Brain microvascular endothelial cell (primary cell): ENCODE data around the gene TIAM2.

Source experiments
- DNase-seq: peaks from one replicate; pipeline ENCODE4 v3.0.0-alpha.2; 2020
- H3K27ac ChIP-seq: fragments of 250-450 bp; sonication (Bioruptor Pico); 2 replicates; pipeline ENCODE4 v1.5.1; 2020; ENCODE audit warnings: mild to moderate bottlenecking, moderate library complexity
- H3K27me3 ChIP-seq: fragments of 250-450 bp; sonication (Bioruptor Pico); replicated peaks from 2 replicates; pipeline ENCODE4 v1.5.1; 2020; ENCODE audit warnings: mild to moderate bottlenecking
- H3K36me3 ChIP-seq: fragments of 250-450 bp; sonication (Bioruptor Pico); replicated peaks from 2 replicates; pipeline ENCODE4 v1.5.1; 2020; ENCODE audit warnings: mild to moderate bottlenecking
- H3K4me3 ChIP-seq: 2 replicates; pipeline ENCODE4 v1.5.1; 2011; ENCODE audit warnings: low read depth, mild to moderate bottlenecking, control low read depth, low read length, moderate library complexity
- in situ Hi-C: cut with HindIII; loops from 2 replicates; pipeline ENCODE4 v1.10.0; 2017; ENCODE audit warnings: low sequenced_read_pairs, low pct_ligation_motif_present
- TF ChIP-seq, protein P1 (sequence below): IDR thresholded peaks from 2 replicates; pipeline ENCODE4 v1.5.1; 2011; ENCODE audit warnings: low read depth, mild to moderate bottlenecking, moderate library complexity, low read length, control low read depth, inconsistent platforms; ENCODE audit errors: missing control alignments

TIAM2 gene

DNA sequence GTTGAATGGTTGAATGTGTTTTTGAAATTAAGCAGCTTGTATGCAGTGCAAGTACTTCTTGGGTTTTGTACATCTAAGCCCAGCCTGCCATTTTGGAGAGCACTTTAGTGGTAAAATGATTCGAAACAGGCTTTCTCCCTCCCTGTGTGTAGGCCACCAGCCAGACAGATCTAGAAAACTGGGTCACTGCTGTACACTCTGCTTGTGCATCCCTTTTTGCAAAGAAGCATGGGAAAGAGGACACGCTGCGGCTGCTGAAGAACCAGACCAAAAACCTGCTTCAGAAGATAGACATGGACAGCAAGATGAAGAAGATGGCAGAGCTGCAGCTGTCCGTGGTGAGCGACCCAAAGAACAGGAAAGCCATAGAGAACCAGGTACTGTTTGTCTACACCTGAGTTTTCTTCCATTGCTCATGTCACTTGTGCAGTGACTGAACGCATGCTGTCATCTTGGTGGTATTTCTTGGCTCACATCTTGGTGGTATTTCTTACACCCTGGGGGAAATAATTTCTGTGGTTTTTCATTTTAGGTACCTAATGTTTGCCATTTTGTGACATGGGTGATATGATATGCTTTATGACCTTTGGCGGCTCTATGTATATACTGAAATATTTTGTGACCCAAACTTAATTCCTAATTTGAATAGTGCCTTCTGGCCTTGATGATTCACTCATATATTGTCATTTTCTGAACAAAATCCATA, 153.0 kb downstream of the TIAM2 start:
- Histone ChIP-seq H3K36me3 (no peaks in the 10 kb centered on the region), H3K4me3 (no peak overlapping the region), H3K27ac (no peak overlapping the region), H3K27me3 (no peaks in the 10 kb centered on the region)
- TF ChIP-seq, protein P1, sequence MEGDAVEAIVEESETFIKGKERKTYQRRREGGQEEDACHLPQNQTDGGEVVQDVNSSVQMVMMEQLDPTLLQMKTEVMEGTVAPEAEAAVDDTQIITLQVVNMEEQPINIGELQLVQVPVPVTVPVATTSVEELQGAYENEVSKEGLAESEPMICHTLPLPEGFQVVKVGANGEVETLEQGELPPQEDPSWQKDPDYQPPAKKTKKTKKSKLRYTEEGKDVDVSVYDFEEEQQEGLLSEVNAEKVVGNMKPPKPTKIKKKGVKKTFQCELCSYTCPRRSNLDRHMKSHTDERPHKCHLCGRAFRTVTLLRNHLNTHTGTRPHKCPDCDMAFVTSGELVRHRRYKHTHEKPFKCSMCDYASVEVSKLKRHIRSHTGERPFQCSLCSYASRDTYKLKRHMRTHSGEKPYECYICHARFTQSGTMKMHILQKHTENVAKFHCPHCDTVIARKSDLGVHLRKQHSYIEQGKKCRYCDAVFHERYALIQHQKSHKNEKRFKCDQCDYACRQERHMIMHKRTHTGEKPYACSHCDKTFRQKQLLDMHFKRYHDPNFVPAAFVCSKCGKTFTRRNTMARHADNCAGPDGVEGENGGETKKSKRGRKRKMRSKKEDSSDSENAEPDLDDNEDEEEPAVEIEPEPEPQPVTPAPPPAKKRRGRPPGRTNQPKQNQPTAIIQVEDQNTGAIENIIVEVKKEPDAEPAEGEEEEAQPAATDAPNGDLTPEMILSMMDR = no peak
- no peak for DNase-seq
- in situ Hi-C loops = no loop called here

DNA sequence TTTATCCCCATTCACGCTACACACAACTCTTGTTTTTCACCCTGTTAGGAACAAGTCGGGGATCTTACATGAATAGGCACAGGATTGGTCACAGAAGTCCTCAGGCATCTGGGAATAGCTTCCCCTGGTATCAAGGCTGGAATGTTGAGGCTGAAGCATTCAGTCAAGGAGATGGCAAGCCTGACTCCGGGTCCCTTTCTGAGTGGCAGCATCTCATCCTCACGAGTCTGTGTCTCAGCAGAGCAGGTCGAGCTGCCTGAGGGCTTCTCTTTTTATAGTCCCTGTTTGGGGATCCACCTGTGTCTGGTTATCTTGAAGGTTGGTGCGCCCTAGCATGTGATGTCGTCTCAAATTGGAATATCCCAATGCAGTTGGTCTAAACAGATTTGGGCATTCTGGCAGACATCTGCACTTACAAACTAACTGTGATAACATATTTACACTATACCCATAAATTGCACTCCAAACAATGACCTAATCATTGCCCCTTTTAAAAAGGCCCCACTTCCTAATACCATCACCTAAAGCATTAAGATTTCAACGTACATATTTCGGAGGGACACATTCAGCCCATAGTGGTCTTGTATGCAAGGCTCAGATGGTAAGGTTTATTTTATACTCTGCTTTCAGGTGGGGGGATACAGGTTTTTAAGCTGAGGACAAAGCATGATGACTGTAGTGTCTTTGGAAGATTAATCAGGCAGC, 156.0 kb downstream of the TIAM2 start:
- in situ Hi-C loops = no loop called here
- TF ChIP-seq, protein P1 = no peak
- H3K36me3 ChIP-seq = no peaks in the 10 kb centered on the region
- no peaks in the 10 kb centered on the region for H3K27me3 ChIP-seq
- H3K4me3 ChIP-seq = no peak overlapping the region
- H3K27ac ChIP-seq = no peak overlapping the region
- DNase-seq = no peak

DNA sequence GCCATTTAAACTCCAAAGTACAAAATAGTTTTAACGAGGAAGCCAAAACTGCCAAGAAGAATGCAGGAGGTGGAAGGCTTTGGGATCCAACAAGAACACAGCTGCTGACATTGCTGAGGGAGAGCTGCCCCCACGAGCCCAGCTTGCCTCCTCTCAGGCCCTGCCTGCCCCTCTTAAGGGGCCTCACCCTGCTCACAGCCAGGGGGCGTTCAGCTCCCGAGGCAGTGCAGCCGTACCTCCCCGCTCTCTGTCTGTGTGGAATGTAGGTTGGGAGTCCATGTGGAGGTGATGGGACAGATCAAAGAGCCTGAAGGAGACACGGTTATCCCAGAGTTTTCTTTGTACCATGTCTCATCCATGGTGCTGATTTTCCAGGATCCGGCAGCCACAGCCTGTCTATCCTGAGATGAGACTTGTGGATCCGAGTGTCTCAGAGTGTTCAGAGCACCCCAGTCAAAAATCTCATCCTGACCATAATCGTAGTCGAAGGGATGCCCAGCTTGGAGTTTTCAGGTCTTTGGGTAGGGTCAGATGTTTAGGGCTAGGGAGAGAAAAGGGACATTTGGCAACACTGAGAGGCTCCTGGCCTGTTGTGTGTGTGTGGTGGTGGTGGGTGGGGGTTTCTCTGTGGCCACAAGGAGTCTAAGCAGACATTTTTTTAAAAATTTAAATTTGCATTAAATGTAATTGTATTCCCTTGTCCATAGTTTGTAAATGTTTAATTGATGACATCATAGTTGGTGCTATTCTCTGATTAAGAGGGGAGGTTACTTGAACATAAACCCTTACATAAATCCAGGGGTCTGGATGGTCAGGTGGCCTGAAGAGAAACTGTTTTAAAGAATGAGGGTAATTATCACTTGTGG, 157.3 kb downstream of the TIAM2 start:
- H3K4me3 ChIP-seq = no peak overlapping the region
- no peaks in the 10 kb centered on the region for H3K36me3 ChIP-seq
- in situ Hi-C loops = no loop called here
- no peak overlapping the region for H3K27ac ChIP-seq
- TF ChIP-seq, protein P1 = peak; percentile 48
- no peaks in the 10 kb centered on the region for H3K27me3 ChIP-seq
- no peak for DNase-seq

DNA sequence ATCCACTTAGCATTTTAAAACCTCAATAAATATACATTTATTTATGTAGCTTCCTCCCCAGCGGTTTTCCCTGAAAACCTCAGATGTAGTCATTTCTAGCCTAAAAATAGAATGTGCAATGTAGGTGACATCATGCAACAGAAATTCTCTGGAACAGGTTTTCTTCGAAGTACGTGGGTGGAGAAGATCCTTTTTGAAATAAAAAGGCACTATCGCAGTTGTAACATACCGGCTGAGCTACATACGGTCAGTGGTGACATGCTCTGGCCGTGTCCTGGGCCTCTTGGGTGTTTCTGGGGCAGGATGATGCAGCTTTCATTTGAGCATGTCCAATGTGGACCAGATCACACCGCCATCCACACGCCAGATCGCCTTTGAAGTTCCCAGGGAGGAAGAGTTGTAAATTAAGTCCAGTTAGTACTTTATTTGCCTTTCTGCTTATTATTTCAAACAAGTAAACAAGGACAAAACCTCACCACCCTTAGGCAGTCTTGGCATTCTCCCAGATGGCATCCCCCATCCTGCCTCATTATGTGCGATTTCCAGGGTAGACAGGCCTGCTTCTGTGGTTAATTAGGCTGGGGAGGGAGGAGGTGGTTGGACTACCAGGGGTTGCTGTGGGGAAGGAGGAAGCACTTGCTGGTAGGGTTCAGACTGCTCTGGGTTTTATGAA, 159.2 kb downstream of the TIAM2 start:
- TF ChIP-seq, protein P1 = no peak
- Histone ChIP-seq H3K27ac (no peak overlapping the region), H3K36me3 (no peaks in the 10 kb centered on the region), H3K4me3 (no peak overlapping the region), H3K27me3 (no peaks in the 10 kb centered on the region)
- DNase-seq = peak; percentile 83
- in situ Hi-C loops = no loop called here

DNA sequence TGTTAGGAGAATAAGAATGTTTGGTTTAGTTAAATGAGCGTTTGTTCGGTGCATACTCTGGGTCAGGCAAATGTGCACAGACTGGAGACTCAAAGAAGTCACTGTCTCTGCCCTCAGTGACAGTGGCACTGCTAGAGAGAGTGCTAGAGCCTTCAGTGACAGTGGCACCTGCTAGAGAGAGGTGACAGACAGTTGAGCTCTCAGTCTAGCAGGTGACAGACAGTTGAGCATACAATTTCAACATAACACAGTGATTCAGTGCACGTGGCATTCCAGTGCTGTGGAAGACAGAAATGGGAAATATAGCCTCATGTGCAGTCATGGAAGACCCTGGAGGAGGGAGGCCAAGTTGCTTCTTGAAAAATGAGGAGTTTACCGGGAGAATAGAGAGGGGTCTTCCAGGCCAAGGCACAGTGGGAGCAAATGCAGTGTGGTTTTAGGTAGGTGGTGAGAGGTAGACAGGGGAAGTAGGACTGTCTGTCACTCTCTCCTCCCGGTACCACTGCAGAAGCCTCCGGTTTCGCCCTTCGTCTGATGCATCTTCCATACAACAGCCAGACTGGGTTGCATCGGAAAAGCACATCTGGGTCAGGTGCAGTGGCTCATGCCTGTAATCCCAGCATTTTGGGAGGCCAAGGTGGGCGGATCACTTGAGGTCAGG, 160.8 kb downstream of the TIAM2 start:
- Histone ChIP-seq H3K27me3 (no peaks in the 10 kb centered on the region), H3K36me3 (no peaks in the 10 kb centered on the region), H3K27ac (no peak overlapping the region), H3K4me3 (no peak overlapping the region)
- TF ChIP-seq, protein P1 = no peak
- no peak for DNase-seq
- in situ Hi-C loops = no loop called here
